Duodenal mucosa (tissue), 2 donors: ENCODE measurements around the gene RBBP6.

Experiments used
- H3K27ac ChIP-seq: one replicate; pipeline ENCODE4 v1.7.0; 2013; ENCODE audit warnings: low read depth, low read length
- H3K27me3 ChIP-seq, 2 donors: one replicate each; pipeline ENCODE4 v1.7.0; 2013; ENCODE audit warnings: low read length in 2 of 2, control low read depth in 1 of 2; ENCODE audit not compliant: insufficient read depth in 2 of 2, control insufficient read depth in 1 of 2
- H3K36me3 ChIP-seq, 2 donors: one replicate each; pipeline ENCODE4 v1.7.0; 2013; ENCODE audit warnings: low read length in 2 of 2, control low read depth in 1 of 2; ENCODE audit not compliant: insufficient read depth in 2 of 2, control insufficient read depth in 1 of 2
- H3K4me1 ChIP-seq, 2 donors: one replicate each; pipeline ENCODE4 v1.7.0; 2013; ENCODE audit warnings: low read length in 2 of 2, control low read depth in 1 of 2; ENCODE audit not compliant: insufficient read depth in 2 of 2, control insufficient read depth in 1 of 2
- H3K4me3 ChIP-seq, 2 donors: one replicate each; pipeline ENCODE4 v1.7.0; 2013; ENCODE audit warnings: low read length in 2 of 2, low read depth in 1 of 2
- H3K9ac ChIP-seq, 2 donors: one replicate each; pipeline ENCODE4 v1.7.0; 2013; ENCODE audit warnings: low read length in 2 of 2, low read depth in 1 of 2
- H3K9me3 ChIP-seq, 2 donors: one replicate each; pipeline ENCODE4 v1.7.0; 2013; ENCODE audit warnings: low read length in 2 of 2, control low read depth in 1 of 2; ENCODE audit not compliant: control insufficient read depth in 1 of 2

Gene RBBP6

GRCh38 chr16:24538756-24539294 lies 541 bp upstream of the RBBP6 start:
- Histone ChIP-seq H3K27ac (peak overlapping the region; percentile 61), H3K9ac (peak overlapping the region; percentile 43 to 48), H3K9me3 (no peaks in the 10 kb centered on the region), H3K36me3 (no peaks in the 10 kb centered on the region), H3K4me3 (peak overlapping the region; percentile 75 to 89), H3K27me3 (no peaks in the 10 kb centered on the region), H3K4me1 (peaks cover 17 to 22% of the 10 kb centered on the region in 2 donors)

- Histone ChIP-seq H3K4me3 (peak overlapping the region; percentile 79), H3K9me3 (no peaks in the 10 kb centered on the region), H3K4me1 (peaks cover 28 to 29% of the 10 kb centered on the region in 2 donors), H3K36me3 (no peaks in the 10 kb centered on the region), H3K27me3 (no peaks in the 10 kb centered on the region), H3K27ac (peak overlapping the region; percentile 99), H3K9ac (peak overlapping the region; percentile 78 to 95)
Observed at GRCh38 chr16:24539850-24540601, 660 bp downstream of the RBBP6 start.

- Histone ChIP-seq H3K27ac (peak overlapping the region; percentile 99), H3K27me3 (no peaks in the 10 kb centered on the region), H3K4me1 (peaks cover 28 to 29% of the 10 kb centered on the region in 2 donors), H3K9ac (peak overlapping the region; percentile 78 to 95), H3K9me3 (no peaks in the 10 kb centered on the region), H3K4me3 (peak overlapping the region; percentile 79), H3K36me3 (no peaks in the 10 kb centered on the region)
Observed at GRCh38 chr16:24540602-24541210, 1.3 kb downstream of the RBBP6 start.

DNA sequence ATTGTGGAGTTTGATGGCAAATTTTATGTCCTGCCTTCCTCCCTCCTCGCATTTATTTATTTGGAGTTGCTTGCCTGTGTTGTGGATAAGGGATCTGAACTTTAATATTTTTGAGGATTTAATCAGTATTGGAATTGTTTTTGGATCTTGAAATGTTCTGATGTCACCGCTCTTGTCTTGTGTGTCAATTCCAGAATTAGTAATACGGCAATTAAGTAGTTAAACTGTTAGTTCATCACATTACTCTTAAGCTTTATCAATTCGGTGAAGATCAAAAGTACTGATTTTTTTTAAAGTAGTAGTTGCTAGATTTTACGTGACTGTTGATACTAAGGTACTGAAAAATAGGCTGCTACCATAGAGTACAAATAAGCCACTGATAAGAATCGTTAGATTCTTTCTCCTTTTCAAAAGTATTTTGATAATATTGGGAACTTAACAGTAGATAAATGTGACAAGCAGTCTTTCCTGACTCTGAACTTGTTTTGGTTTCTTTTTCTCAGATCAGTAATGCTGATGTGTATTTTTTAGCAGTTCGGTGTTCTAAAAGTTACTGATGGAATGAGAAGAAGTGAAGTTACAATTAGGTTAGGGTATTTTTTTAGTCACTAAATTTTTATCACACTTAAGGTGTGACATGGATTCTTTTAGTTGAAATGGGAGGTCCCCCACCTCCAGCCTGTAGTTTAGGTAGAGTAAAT lies 2.0 kb downstream of the RBBP6 start:
- H3K4me3 ChIP-seq, result peak overlapping the region; percentile 79
- no peaks in the 10 kb centered on the region for H3K9me3 ChIP-seq
- no peak overlapping the region for H3K27ac ChIP-seq
- H3K36me3 ChIP-seq, result peaks cover 1 to 2% of the 10 kb centered on the region in 2 donors
- no peaks in the 10 kb centered on the region for H3K27me3 ChIP-seq
- peak overlapping the region; percentile 78 to 95 for H3K9ac ChIP-seq
- H3K4me1 ChIP-seq, result peaks cover 28 to 29% of the 10 kb centered on the region in 2 donors

GRCh38 chr16:24543949-24544348 lies 4.6 kb downstream of the RBBP6 start:
- Histone ChIP-seq H3K36me3 (peaks cover 10 to 11% of the 10 kb centered on the region in 2 donors), H3K27me3 (no peaks in the 10 kb centered on the region), H3K9me3 (no peaks in the 10 kb centered on the region), H3K4me3 (no peak overlapping the region), H3K4me1 (peaks cover 24% of the 10 kb centered on the region in 2 donors), H3K9ac (peak overlapping the region in 1 of 2 donors; percentile 3), H3K27ac (no peak overlapping the region)

- no peak overlapping the region for H3K4me3 ChIP-seq
- H3K27ac ChIP-seq, result no peak overlapping the region
- H3K27me3 ChIP-seq, result no peaks in the 10 kb centered on the region
- no peak overlapping the region for H3K9ac ChIP-seq
- peaks cover 23 to 24% of the 10 kb centered on the region in 2 donors for H3K4me1 ChIP-seq
- no peaks in the 10 kb centered on the region for H3K9me3 ChIP-seq
- peaks cover 11 to 16% of the 10 kb centered on the region in 2 donors for H3K36me3 ChIP-seq
Observed at GRCh38 chr16:24544640-24545039, 5.3 kb downstream of the RBBP6 start.

DNA sequence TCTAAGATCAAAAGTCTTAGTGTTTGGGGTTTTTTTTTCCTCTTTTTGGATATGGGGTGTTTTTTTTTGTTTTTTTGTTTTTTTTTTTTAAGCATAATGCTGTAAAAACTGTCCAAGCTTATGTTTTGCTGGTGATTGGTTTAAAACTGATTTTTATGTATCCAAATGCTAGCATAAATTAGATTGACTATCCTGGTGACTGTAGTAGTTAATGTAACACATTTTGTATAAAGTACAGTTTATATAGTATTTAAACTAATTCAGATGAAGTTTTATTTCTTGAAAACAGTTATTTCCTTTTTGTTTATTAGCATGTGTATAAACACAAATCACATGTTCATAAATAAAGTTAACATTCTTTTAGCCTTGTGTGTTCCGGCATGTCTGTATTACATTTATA lies 10.9 kb downstream of the RBBP6 start:
- no peak overlapping the region for H3K4me3 ChIP-seq
- no peaks in the 10 kb centered on the region for H3K27me3 ChIP-seq
- H3K36me3 ChIP-seq, result peaks cover 20 to 40% of the 10 kb centered on the region in 2 donors
- no peak overlapping the region for H3K9ac ChIP-seq
- H3K27ac ChIP-seq, result no peak overlapping the region
- H3K4me1 ChIP-seq, result no peaks in the 10 kb centered on the region
- H3K9me3 ChIP-seq, result no peaks in the 10 kb centered on the region

DNA sequence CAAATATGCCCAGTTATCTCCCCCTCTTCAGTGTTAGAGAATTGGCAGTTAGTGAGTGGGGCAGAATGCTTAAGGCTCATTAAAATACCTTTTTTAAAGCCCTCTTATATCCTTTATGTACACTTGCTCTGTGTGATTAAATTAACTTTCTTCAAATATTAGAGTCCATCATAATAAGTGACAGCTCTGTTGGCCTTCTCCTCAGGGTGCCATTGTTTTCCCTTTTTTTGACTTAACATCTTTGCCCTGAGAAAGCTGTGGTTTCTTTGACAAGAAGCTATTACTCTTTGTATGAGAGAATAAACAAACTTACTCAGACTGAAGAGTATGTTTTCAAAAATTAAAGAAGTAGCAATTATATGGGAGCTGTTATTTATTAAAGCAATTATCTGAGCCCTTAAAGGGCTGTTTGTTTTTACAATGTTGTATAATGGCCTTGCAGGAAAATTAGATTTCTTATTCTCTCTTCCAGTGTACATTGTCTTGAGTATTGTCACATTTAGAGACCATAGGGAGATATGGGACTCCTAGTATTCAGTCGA lies 13.4 kb downstream of the RBBP6 start:
- H3K27ac ChIP-seq, result no peak overlapping the region
- H3K4me1 ChIP-seq, result no peaks in the 10 kb centered on the region
- H3K27me3 ChIP-seq, result no peaks in the 10 kb centered on the region
- no peak overlapping the region for H3K4me3 ChIP-seq
- H3K36me3 ChIP-seq, result peaks cover 19 to 52% of the 10 kb centered on the region in 2 donors
- H3K9me3 ChIP-seq, result no peaks in the 10 kb centered on the region
- no peak overlapping the region for H3K9ac ChIP-seq

- H3K36me3 ChIP-seq, result peaks cover 17 to 54% of the 10 kb centered on the region in 2 donors
- H3K4me1 ChIP-seq, result no peaks in the 10 kb centered on the region
- no peaks in the 10 kb centered on the region for H3K9me3 ChIP-seq
- H3K27ac ChIP-seq, result no peak overlapping the region
- H3K4me3 ChIP-seq, result no peak overlapping the region
- H3K9ac ChIP-seq, result no peak overlapping the region
- H3K27me3 ChIP-seq, result no peaks in the 10 kb centered on the region
Observed at GRCh38 chr16:24553983-24554382, 14.6 kb downstream of the RBBP6 start.
